Left hindlimb (tissue), 1 donor: ENCODE data around the gene ACTR1B.
"Not testable (repeated sequence)": the region's sequence is repeated elsewhere in the genome, so short reads cannot be mapped to it uniquely, and the experiment has no call there.

Source experiments
- DNase-seq: peaks from one replicate; pipeline ENCODE4 v3.0.0-alpha.2; 2018

Gene ACTR1B

DNA sequence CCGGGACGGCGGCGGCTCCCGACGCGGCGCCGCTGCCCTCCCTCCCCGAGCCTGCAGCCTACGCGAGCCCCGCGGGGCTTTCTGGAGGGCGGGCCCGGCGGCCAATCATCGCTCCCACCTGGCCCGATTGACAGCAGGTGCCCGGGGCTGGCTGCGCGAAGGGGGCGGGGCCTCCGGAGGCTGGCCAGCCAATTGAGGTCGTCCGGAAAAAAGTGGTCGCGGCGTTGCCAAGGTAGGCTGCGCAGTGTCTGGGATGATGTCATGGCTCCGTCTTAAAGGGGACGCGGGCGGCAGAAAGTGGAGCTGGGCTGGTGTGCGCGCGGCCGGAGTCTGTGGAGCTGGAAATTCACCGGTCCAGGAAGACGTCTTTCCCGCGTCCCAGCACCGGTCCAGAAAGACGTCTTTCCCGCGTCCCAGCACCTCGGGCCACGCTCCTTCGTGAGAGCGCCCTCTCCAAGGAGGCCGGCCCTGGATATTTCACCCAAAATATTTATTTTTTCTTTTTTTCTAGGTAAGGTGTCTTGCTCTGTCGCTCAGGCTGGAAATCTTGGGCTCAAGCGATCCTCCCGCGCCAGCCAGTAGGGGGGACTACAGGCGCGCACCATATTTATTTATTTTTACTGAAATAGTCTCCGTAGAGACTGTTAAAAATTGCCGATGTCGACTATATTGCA, at the start of gene ACTR1B:
Gene ACTR1B, minus strand, starts transcription at position 83 of the 674 bp plus-strand sequence. CDS start 154 bp downstream, outside the sequence.
- peak; percentile 98 for DNase-seq

DNA sequence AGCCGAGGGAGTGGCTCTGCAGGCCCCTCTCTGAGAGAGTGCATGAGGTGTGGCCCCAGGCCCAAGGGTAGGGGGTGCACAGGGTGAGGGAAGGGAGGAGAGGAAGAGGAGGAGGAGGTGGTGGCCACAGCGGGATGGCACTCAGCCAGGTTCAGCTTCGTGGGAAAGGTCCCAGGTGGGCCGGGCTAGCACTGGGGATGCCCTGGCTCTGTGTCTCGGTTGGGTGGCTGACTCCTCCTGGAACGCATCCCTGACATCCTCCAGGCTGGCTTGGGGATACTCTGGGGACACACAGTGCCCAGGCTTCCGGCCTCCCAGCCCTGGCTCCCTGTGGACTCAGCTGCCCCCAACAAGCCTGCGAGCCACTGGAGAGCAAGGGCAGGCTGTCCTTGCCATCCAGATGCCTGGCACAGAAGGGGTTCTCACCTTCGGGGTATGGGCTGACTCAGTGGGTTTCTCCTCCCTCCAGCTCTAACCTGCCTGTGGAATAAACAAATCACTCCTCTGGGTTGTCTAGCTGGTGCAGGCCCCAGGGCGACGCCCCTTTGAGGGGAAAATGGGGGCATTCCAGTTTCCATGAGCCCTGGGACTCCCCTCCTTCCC, 49.0 kb upstream of the ACTR1B start:
- DNase-seq = no peak

DNA sequence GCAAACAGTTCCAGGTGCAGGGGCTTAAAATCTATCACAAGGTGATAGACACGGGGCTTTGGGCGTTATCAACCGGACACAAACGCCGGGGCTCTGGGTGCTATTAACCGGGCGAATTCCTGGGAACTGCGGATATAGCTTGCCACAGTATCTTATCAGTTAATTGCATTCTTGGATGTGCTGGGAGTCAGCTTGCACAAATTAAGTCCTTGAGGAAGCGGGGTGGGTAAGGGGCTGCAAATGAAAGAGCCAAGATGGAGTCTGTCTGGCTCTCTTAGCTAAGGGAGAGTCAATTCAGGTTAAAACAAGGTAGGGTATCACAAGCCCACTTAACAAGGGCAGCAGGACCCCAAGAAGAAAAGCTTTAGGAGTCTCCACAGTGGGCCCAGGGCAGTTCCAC, 48.3 kb upstream of the ACTR1B start:
- DNase-seq = not testable (repeated sequence)

DNA sequence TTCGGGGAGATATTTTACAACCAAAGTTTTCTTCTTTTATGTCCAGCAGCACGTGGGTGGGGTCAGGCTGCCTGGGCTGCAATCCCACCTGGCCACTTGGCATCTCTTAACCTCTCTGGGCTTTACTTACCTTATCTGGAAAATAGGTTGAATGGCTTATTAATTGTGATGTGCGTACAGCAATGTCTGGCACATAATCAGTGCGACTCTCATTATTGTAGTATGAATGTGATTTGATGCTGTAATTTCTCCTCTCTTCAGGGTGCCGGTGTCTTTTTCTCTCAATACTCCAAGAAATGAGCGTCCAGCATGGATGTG, 47.5 kb upstream of the ACTR1B start:
- no peak for DNase-seq

DNA sequence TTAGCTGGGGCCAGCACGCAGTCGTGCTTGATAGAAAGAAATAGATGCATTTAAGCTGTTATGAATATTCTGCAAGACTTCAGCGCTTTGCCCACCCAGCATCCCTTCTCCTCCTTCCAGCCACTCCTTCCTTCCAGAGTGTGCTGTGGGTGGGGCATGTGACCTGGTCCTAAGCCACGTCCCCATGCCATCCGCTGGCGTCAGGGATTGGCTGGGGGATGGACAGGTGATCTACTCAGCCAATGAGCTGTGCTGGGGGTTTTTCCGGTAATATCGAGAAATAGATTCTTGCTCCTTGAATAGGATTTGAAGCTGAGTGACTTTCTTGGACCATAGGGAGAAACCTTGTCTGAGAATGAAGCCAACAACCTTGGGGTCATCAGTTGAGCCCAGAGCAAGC, 44.8 kb upstream of the ACTR1B start:
- DNase-seq = no peak

DNA sequence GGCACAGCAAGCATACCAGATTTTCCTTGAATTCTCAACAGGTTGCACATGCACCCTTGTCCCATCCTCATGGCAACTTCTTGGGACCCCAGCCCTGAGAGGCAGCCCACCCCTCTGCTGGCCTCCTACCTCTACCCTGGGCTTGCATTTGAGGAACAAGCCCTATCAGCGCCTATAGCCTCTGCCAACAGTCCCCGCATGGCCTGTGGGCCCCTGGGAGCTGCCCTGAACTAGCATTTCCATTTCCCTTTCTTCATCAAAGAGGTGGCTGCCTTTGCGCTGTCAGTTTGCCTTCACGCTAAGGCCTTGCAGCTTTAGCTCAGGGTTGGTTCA, 44.2 kb upstream of the ACTR1B start:
- no peak for DNase-seq

DNA sequence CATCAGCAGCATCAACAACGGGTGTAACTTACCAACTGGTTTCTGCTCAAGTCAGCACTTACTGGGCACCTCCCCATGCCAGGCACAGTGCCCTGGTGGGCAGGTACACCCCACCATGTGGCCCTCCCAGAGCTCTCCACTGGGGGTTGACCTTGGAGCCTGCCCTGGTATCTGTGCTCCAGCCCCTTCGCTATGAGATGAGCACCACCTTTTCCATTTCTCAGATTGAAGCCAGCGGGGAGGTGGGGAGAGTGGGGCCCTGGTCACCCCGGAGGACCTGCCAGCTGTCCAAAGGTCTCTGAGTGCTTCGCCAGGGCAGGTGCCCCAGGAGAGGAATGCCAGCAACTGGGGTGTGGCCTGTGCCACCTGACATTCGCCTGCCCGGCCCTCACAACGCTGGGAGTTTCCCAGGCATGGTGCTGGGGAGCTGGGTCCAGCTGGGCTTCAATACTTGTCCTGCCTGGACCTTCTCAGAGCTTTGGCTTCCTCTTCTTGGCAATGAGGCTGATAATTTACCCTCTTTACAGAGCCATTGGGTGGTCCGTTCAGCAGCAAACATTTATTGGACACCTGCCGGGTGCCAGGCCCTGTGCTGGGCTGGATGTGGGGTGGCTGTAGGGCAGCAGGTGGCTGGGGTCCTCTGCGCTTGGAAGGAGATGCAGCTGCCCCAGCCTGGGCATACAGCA, 43.7 kb upstream of the ACTR1B start:
- no peak for DNase-seq

DNA sequence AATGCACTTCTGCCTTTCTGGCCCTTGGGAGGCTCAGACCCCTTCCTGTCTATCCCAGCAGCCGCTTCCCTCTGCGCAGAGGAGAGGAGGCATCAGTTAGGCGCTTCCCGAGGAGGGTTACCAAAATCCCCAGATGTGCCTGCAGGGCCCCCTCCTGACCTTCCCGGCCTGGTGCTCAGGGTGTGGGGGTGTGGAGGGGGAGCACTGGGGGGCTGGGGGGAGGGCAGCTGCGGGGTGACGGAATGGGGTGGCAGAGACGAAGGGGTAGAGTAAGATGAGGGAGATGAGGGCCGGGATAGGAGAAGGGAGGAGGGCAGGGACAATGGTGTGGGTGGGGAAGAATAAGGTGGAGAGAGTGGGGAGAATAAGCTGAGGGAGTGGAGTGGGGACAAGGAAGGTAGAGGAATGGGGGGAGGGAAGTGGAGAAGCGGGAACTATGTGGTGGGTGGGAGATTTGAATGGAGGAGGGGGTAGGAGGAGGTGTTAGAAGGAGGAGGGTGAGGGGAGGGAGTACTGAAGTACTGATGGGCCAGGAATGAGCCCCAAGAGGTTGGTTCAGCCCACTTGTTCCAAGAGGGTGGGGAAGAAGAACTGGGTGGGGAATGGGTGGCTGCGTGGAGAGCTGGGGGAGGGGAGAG, 43.0 kb upstream of the ACTR1B start:
- no peak for DNase-seq

DNA sequence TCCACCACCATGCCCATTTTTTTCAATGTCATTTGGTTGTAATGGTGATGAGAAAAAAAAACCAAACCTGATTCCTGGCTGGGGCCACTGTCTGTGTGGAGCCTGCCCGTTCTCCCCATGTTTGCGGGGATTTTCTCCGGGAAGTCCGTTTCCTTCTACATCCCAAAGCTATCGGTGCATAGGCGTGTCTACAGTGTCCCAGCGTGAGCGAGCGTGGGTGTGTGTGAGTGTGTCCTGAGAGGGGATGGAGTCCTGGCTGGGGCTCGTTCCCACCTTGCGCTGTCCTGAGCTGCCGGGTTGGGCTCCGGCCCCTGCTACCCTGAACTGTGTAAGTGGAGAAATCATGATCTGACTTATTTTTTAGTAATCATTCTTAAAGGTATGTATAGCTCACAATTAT, 42.3 kb upstream of the ACTR1B start:
- no peak for DNase-seq

DNA sequence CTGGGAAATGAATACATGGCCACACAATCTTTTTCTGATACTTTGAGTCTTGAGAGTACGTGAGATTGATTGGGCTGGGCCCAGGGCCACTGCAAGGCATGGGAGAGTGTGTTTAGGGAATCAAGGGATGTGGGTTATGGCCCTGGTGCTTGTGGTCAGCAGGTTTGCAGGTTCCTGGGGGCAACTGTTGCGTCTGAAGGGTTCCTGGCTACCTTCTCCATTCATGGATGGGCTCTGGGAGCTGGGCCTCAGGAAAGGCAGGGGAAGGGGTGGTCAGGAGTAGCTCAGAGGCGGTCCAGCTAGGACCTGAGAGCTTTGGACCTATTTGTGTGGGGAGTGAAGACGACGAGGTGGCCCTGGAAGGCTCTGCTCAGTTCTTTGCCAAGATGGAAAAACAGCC, 41.1 kb upstream of the ACTR1B start:
- DNase-seq = no peak

DNA sequence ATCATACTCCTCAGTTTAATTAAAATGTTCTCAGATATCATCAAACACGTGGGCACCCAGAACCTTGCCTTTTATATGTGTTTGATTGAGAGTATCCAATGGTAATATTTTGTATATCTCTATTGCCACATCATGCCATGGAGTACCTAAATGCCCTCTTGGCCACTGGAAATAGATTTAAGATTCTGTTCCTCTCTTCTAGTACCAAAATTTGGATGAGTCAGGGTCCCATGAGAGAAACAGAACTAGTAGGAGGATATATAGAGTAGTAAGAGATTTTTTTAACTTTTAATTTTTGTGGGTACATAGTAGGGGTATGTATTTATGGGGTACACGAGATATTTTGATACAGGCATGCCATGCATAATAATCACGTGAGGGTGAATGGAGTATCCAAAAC, 39.9 kb upstream of the ACTR1B start:
- DNase-seq = no peak

DNA sequence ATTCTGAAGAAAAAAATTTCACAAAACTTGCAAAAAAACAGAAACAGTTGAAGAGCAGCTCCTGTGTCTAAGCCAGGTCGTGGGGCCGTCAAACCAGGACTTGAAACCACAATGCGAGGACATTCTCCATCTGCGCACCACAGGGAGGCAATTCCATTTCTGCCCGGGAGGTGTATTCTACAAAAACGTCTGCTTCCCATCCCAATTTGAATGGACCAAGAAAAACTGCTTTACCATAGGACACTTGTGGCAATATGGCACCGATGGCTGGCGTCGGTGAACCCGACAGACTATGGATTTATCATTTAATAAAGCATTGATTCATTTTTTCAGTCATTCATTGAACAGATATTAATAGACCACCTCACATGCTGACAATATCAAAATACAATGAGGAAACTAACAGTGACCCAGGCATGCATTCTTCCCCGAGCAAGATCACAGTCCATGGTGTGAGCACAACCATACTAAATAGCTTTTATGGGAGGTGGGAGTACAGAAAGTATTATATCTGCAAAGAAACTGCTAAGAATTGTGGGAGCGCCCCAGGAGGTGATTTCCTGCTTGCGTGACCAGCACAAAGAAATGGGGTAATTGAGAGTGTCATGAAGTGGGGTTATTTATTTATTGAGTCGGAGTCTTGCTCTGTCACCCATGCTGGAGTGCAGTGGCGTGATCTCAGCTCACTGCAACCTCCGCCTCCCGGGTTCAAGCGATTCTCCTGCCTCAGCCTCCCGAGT, 39.1 kb upstream of the ACTR1B start:
- DNase-seq = no peak

DNA sequence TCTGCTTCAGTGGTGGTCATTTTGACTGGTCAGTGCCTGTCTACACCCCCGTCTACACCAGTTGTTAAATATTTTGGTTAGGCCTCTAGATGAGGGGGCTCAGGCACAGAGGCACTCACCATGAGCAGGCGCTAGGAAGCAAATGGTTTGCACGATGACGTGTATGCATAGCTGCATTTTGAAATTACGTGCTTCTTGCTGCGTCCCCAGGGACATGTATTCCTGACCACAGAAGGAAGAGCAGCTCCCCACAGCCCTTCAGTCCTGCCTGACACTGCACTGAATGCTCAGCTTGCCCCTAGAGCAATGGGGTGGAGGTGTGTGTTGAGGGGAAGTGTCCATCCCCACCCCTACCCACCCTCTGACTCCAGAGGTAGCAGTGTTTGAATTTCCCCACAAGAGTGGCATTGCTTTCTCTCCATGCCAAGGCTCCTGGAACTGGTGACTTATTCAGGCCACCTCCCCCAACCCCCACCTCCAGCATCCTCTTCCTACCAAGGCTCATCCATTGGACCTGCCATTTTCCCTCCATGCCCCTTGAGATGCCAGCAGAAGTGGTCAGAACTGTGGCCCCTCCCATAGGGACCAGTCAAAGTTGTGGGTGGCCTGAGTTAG, 38.1 kb upstream of the ACTR1B start:
- no peak for DNase-seq

DNA sequence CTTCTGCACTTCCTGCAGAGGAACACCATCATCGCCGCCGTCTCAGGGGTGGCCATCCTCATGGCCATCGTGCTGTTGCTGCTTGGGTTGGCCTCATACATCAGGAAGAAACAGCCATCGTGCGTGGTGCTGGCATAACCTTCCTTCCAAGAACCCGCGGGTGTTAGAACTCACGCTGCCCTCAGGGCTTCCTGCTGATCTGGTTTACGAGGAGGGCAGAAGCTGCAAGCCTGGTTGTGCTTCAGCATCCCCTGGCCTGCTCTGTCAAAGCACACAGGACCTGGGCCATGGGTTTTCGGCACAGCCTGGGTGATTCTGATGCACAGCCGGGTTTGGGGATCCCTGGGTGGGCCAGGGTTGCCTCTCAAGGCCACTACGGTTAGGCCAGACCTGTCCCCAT, 37.3 kb upstream of the ACTR1B start:
- DNase-seq = no peak

DNA sequence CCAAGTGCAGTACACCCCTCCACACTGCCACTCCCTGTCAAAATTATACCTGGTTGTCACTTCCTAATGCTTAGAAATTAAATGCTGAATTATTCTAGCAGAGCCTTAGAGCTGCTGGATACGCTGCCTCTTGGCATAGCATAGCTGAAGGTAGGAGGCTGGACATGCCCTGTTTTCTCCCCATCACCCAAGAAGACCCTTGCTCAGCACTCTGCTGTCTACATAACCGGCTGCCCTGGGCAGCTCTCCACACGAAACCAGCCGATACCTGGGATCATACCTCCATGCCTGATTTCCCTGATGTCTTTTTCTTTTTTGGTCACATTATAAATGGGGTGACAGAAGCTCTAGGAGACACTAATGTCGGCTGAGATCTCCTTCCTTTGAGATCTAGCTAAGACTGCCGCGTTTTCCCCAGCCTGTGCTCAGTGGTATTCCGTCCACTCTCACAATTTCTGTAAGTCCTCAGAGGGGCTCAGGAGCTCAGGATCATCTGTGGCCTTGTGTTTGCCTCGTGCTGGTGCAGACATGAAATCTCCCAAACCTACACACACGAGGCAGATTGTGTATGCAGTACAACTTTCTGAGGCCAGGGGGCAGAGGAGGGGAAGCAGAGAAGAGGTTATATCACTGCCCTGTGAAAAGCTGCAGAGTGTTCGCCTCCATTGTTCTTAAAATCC, 36.1 kb upstream of the ACTR1B start:
- peak; percentile 67 for DNase-seq

DNA sequence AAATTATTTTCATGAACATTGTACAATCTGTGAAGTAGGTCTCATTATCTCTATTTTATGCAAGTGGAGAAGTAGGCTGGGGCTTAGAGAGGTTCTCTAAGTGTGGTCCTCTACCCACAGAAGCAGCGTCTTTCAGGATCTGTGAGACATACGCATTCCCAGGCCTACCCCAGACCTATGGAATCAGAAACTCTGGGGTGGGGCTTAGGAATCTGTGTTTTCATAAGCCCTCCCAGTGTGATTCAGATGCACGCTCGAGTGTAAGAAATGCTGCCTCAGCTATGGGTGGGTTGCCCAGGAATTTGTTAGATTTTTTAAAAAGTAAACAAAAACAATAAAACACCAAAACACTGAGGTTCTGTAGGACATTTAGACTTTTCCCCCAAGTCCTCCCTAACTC, 34.7 kb upstream of the ACTR1B start:
- DNase-seq = no peak

DNA sequence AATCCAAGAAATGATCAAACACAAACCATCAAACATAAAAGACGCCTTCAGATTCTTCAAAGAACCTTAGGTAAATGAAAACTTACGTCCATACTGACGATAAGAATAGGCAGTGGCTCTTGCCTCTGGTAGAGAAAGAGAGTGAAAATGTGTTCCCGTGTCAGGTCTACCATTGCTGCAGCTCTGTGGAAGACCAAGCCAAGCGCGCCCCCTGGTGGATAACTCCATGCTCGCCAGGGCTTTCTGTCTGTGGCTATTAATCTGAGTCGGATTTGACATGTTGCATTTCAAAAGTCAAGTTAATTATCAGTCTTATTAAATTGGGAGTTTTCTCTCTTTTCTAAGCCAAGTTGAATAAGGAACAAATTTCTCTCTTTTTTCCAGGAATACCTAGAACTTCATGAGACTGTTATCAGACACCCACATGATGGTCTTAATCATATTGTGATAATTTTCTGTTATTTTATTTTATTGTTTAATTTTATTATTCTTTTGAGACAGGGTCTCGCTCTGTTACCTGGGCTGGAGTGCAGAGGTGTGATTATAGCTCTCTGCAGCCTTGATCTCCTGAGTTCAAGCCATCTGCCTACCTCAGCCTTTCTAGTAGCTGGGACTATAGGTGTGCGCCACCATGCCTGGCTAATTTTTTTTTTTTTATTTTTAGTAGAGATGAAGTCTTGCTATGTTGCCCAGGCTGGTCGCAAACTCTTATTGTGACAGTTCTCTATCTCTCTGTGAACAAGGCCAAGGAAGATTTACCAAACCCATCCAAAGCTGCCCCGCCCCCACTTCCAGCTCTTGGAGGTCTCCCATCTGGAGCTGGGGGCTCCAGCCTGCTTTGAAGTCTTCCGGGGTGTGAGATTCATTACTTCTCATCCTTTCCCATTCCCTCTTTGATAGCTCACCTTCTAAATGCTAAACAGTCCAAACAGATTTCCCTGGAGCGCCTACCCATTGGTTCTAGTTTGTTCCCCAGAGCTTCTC, 33.7 kb upstream of the ACTR1B start:
- DNase-seq = peak; percentile 86

DNA sequence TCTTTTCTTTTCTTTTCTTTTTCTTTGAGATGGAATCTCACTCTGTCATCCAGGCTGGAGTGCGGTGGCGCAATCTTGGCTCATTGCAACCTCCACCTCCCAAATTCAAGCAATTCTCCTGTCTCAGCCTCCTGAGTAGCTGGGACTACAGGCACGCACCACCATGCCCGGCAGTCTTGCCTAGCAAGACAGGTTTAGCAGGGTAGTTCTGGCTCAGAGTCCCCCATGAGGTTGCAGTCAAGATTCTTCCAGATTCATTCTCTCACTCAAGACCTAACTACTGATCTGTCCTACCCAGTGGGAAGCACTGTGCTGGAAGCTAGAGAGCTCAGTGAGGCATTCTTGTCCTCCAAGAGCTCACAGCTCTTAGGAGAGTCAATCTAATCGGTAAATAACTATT, 31.9 kb upstream of the ACTR1B start:
- DNase-seq = no peak

DNA sequence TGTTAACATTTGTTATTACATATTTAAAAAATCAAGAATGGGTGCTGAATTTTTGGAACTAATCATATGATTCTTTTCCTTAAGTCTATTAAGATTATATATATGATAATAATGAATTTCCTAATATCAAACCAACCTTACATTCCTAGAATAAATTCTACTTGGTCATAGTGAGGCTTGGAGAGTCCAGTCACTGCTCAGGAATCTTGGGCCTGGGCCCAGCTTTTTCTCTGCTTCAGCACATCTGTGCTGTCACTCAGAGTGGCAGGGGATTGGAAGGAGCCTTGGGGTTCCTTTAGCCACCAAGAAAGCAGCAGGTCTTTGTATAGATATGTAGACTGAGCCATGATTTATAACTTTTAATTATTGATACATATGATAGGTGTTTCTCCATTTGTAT, 29.6 kb upstream of the ACTR1B start:
- no peak for DNase-seq

DNA sequence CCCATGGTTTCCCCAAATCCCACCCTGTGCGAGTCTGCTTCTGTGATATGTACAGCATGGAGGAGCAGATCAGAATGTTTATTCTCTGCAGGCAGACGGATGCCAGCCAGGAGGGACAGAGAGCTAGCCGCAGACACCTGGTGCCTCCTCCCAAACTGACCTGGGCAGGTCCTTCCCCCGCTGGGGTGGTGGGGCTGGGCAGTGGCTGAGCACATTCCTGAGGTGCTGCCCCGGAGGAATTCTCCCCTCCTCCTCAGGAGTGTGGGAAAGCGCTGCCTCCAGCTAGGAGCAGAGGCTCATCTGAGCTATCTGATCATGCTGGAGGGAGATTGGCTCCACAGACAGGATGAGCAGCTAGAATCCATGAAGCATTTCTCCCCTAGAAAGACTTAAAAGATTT, 27.3 kb upstream of the ACTR1B start:
- DNase-seq = no peak
